H1 (cell line): ENCODE results near the gene CCDC88C. TPM values are rescaled to one million over a fixed set of nuclear protein-coding genes. Genes with fewer than 3 reads are reported as not detected.
A peak's percentile ranks its signal among the peaks of the same experiment; 100 is the strongest.

ENCODE experiments used
- CTCF ChIA-PET: fragments of 300-600 bp; sonication (Branson Sonifier 250); formaldehyde crosslinking; loops from one replicate; lab custom pipeline; 2021; ENCODE audit not compliant: partially characterized antibody; lab: Charles Lee
- POLR2A ChIA-PET: fragments of 300-600 bp; sonication (Branson Sonifier 250); formaldehyde crosslinking; loops from one replicate; lab custom pipeline; 2021; ENCODE audit warnings: inconsistent platforms; ENCODE audit not compliant: partially characterized antibody; lab: Charles Lee
- DNase-seq, 2 experiments: peaks; one replicate each; pipeline versions ENCODE4 v3.0.0 to v3.0.0-alpha.2; 2010 to 2022; ENCODE audit warnings: low spot score in 2 of 2, low read depth in 1 of 2, mixed read lengths in 1 of 2
- FAIRE-seq: peaks from 2 replicates; lab custom pipeline; 2011; peaks lifted over from hg19 to GRCh38; lab: Jason Lieb, UNC
- H2AFZ ChIP-seq: 2 replicates; pipeline ENCODE4 v1.8.1; 2012; ENCODE audit warnings: low read length, inconsistent platforms
- H2AK5ac ChIP-seq: 2 replicates; pipeline ENCODE4 v1.6.1; 2013; ENCODE audit warnings: low read depth, low read length
- H2BK120ac ChIP-seq: replicated peaks from 2 replicates; pipeline ENCODE3; 2013; ENCODE audit warnings: low read depth, low read length, inconsistent platforms
- H2BK12ac ChIP-seq: 2 replicates; pipeline ENCODE4 v1.6.1; 2013; ENCODE audit warnings: low read depth, low read length
- H2BK15ac ChIP-seq: 2 replicates; pipeline ENCODE4 v1.6.1; 2013; ENCODE audit warnings: low read length
- H2BK20ac ChIP-seq: 2 replicates; pipeline ENCODE4 v1.6.1; 2013; ENCODE audit warnings: low read length
- H2BK5ac ChIP-seq: 2 replicates; pipeline ENCODE4 v1.6.1; 2013; ENCODE audit warnings: low read depth, low read length
- H3K14ac ChIP-seq: 2 replicates; pipeline ENCODE4 v1.6.1; 2013; ENCODE audit warnings: inconsistent platforms; ENCODE audit not compliant: insufficient read length
- H3K18ac ChIP-seq: 2 replicates; pipeline ENCODE4 v1.6.1; 2013; ENCODE audit warnings: low read length; ENCODE audit errors: extremely low read depth
- H3K23ac ChIP-seq: 2 replicates; pipeline ENCODE4 v1.6.1; 2013; ENCODE audit warnings: inconsistent platforms; ENCODE audit not compliant: insufficient read length
- H3K23me2 ChIP-seq: 2 replicates; pipeline ENCODE4 v1.6.1; 2013; ENCODE audit warnings: low read depth, low read length
- H3K27ac ChIP-seq: 2 replicates; pipeline ENCODE4 v1.6.1; 2011; ENCODE audit warnings: low read depth, low read length, inconsistent platforms
- H3K27me3 ChIP-seq, 4 experiments: replicated peaks in 1 of 4; 1 replicate in 1 of 4; 2 replicates in 3 of 4; pipeline versions ENCODE4 v1.6.1 to v1.8.1; 2011 to 2013; ENCODE audit warnings: low read length in 3 of 4, mild to moderate bottlenecking in 3 of 4, inconsistent platforms in 2 of 4, mixed read lengths in 2 of 4, moderate library complexity in 1 of 4; ENCODE audit not compliant: control insufficient read depth in 3 of 4, insufficient read depth in 3 of 4; ENCODE audit errors: extremely low read depth in 1 of 4
- H3K36me3 ChIP-seq, 4 experiments: 2 replicates each; pipeline versions ENCODE4 v1.6.1 to v1.8.1; 2011 to 2013; ENCODE audit warnings: mild to moderate bottlenecking in 4 of 4, low read length in 3 of 4, moderate library complexity in 2 of 4, control low read depth in 1 of 4, inconsistent platforms in 1 of 4; ENCODE audit not compliant: insufficient read depth in 4 of 4, control insufficient read depth in 2 of 4
- H3K4ac ChIP-seq: replicated peaks from 2 replicates; pipeline ENCODE3; 2013; ENCODE audit warnings: low read length, low read depth, mixed read lengths, inconsistent platforms; ENCODE audit not compliant: insufficient read length
- H3K4me1 ChIP-seq, 4 experiments: replicated peaks in 1 of 4; 1 replicate in 1 of 4; 2 replicates in 3 of 4; pipeline versions ENCODE4 v1.6.1 to v1.8.1; 2011 to 2013; ENCODE audit warnings: low read length in 3 of 4, inconsistent platforms in 2 of 4, mixed read lengths in 1 of 4; ENCODE audit not compliant: insufficient read depth in 4 of 4, control insufficient read depth in 3 of 4
- H3K4me2 ChIP-seq, 2 experiments: 2 replicates each; pipeline versions ENCODE4 v1.6.1 to v1.8.1; 2011 to 2013; ENCODE audit warnings: low read depth in 2 of 2, low read length in 2 of 2, control low read depth in 1 of 2, inconsistent platforms in 1 of 2, mild to moderate bottlenecking in 1 of 2; ENCODE audit not compliant: insufficient read depth in 1 of 2
- H3K4me3 ChIP-seq, 4 experiments: fragments of 200-600, 300-600 bp in 1 of 4; sonication (generic), shearing (Covaris generic), sonication (Bioruptor Twin) in 1 of 4; 2 replicates each; pipeline versions ENCODE4 v1.5.1 to v1.8.1; 2011 to 2016; ENCODE audit warnings: low read length in 4 of 4, low read depth in 3 of 4, control low read depth in 2 of 4, inconsistent platforms in 2 of 4, mild to moderate bottlenecking in 2 of 4, mixed read lengths in 1 of 4, moderate library complexity in 1 of 4; ENCODE audit not compliant: insufficient read depth in 2 of 4; ENCODE audit errors: extremely low read depth in 1 of 4
- H3K56ac ChIP-seq: replicated peaks from 2 replicates; pipeline ENCODE3; 2013; ENCODE audit warnings: low read depth, mild to moderate bottlenecking, mixed read lengths, low read length, inconsistent platforms; ENCODE audit not compliant: insufficient read length
- H3K79me1 ChIP-seq: 2 replicates; pipeline ENCODE4 v1.6.1; 2013; ENCODE audit warnings: low read depth, low read length, control low read depth
- H3K79me2 ChIP-seq, 2 experiments: 2 replicates each; pipeline versions ENCODE4 v1.6.1 to v1.8.1; 2012 to 2013; ENCODE audit warnings: low read length in 2 of 2, mild to moderate bottlenecking in 2 of 2, inconsistent platforms in 1 of 2; ENCODE audit not compliant: insufficient read depth in 2 of 2, control insufficient read depth in 1 of 2
- H3K9ac ChIP-seq, 4 experiments: replicated peaks in 1 of 4; 1 replicate in 1 of 4; 2 replicates in 3 of 4; pipeline versions ENCODE4 v1.6.1 to v1.8.1; 2011 to 2013; ENCODE audit warnings: low read depth in 3 of 4, low read length in 3 of 4, control low read depth in 2 of 4, mild to moderate bottlenecking in 2 of 4, moderate library complexity in 2 of 4, inconsistent platforms in 1 of 4; ENCODE audit errors: extremely low read depth in 1 of 4
- H3K9me3 ChIP-seq, 2 experiments: 2 replicates each; pipeline versions ENCODE4 v1.6.1 to v1.8.1; 2012 to 2013; ENCODE audit warnings: mild to moderate bottlenecking in 2 of 2, moderate library complexity in 2 of 2, control low read depth in 1 of 2, inconsistent platforms in 1 of 2, low read depth in 1 of 2, low read length in 1 of 2, mixed read lengths in 1 of 2; ENCODE audit not compliant: insufficient read depth in 2 of 2
- H4K20me1 ChIP-seq, 2 experiments: replicated peaks in 1 of 2; 2 replicates each; pipeline versions ENCODE3 to v1.8.1; 2011 to 2013; ENCODE audit warnings: inconsistent platforms in 2 of 2, low read length in 2 of 2, mild to moderate bottlenecking in 1 of 2; ENCODE audit not compliant: insufficient read depth in 2 of 2, control insufficient read depth in 1 of 2
- H4K5ac ChIP-seq: 2 replicates; pipeline ENCODE4 v1.6.1; 2013; ENCODE audit warnings: low read length, low read depth, mixed read lengths, inconsistent platforms; ENCODE audit not compliant: insufficient read length
- H4K8ac ChIP-seq: 2 replicates; pipeline ENCODE4 v1.8.0; 2013; ENCODE audit warnings: mild to moderate bottlenecking, moderate library complexity, low read length, inconsistent platforms; ENCODE audit not compliant: insufficient read depth; ENCODE audit errors: extremely low read depth
- H4K91ac ChIP-seq: replicated peaks from 2 replicates; pipeline ENCODE3; 2013; ENCODE audit warnings: low read length, mixed read lengths, inconsistent platforms; ENCODE audit not compliant: insufficient read length
- BACH1 ChIP-seq: IDR thresholded peaks from 2 replicates; pipeline ENCODE4 v1.6.1; 2012; ENCODE audit warnings: low read length, improper control_type of control experiment
- BRCA1 ChIP-seq: IDR thresholded peaks from 2 replicates; pipeline ENCODE4 v1.6.1; 2012; ENCODE audit warnings: low read depth, low read length, improper control_type of control experiment
- E2F6 ChIP-seq: IDR thresholded peaks from 2 replicates; pipeline ENCODE4 v1.6.1; 2012; ENCODE audit warnings: inconsistent platforms
- EGR1 ChIP-seq: IDR thresholded peaks from 2 replicates; pipeline ENCODE4 v1.6.1; 2011; ENCODE audit warnings: low read depth, low read length, borderline replicate concordance
- FOSL1 ChIP-seq: IDR thresholded peaks from 2 replicates; pipeline ENCODE4 v1.6.1; 2011; ENCODE audit warnings: mild to moderate bottlenecking, low read depth, low read length, moderate library complexity; ENCODE audit not compliant: insufficient read depth
- JUN ChIP-seq: IDR thresholded peaks from 2 replicates; pipeline ENCODE4 v1.6.1; 2011; ENCODE audit warnings: low read depth, mild to moderate bottlenecking, improper control_type of control experiment, low read length
- KDM1A ChIP-seq: fragments of 200-600, 300-600 bp; sonication (generic); IDR thresholded peaks from 2 replicates; pipeline ENCODE4 v1.7.1; 2016; ENCODE audit warnings: mild to moderate bottlenecking, low read length, borderline replicate concordance
- PHF8 ChIP-seq: fragments of 200-600 bp; sonication (generic); conservative IDR thresholded peaks from 2 replicates; pipeline ENCODE4 v1.7.1; 2012; ENCODE audit warnings: low read depth, mild to moderate bottlenecking, inconsistent platforms, low read length, moderate library complexity
- POLR2AphosphoS5 ChIP-seq: IDR thresholded peaks from 2 replicates; pipeline ENCODE4 v1.6.1; 2011; ENCODE audit warnings: low read depth, low read length
- RBBP5 ChIP-seq: IDR thresholded peaks from 2 replicates; pipeline ENCODE4 v1.7.1; 2012; ENCODE audit warnings: low read depth, mild to moderate bottlenecking, inconsistent platforms, low read length, moderate library complexity, borderline replicate concordance
- SIRT6 ChIP-seq: IDR thresholded peaks from one replicate; pipeline ENCODE4 v1.7.1; 2012; ENCODE audit warnings: low read length, inconsistent platforms
- SP1 ChIP-seq: IDR thresholded peaks from 2 replicates; pipeline ENCODE4 v1.6.1; 2011; ENCODE audit warnings: low read depth, low read length
- TAF7 ChIP-seq: optimal IDR thresholded peaks from 2 replicates; pipeline ENCODE3; 2011; ENCODE audit warnings: low read depth, mild to moderate bottlenecking, inconsistent platforms, low read length, moderate library complexity, borderline replicate concordance
- TBP ChIP-seq: IDR thresholded peaks from 2 replicates; pipeline ENCODE4 v1.6.1; 2011; ENCODE audit warnings: low read depth, low read length, improper control_type of control experiment
- ZNF274 ChIP-seq: IDR thresholded peaks from 2 replicates; pipeline ENCODE4 v1.7.0; 2012; ENCODE audit warnings: low read length, borderline replicate concordance; ENCODE audit errors: extremely low read depth
- WGBS, 2 experiments: shearing (Covaris generic) in 1 of 2; methylation state at CpG; one replicate each; pipeline versions ENCODE4 v1.1.6 to v1.1.7; 2013 to 2015; ENCODE audit warnings: low lambda C conversion rate in 2 of 2, mixed read lengths in 2 of 2, inconsistent platforms in 1 of 2, low coverage in 1 of 2, missing lambda C conversion rate in 1 of 2; ENCODE audit not compliant: insufficient replicate concordance in 2 of 2, insufficient coverage in 1 of 2, insufficient read length in 1 of 2; ENCODE audit errors: extremely low coverage in 1 of 2, missing lambda C conversion rate in 1 of 2; 5-methylcytosine and 5-hydroxymethylcytosine counted together
- polyA plus RNA-seq, 7 experiments: library from polyadenylated mRNA; depleted of rRNA in 3 of 7; stranded (reverse) in 5 of 7; unstranded in 2 of 7; fragments of >200 nt in 5 of 7; fragments of 200-250 nt in 2 of 7; gene quantifications; 1 replicate in 5 of 7; 2 replicates in 1 of 7; 4 replicates in 1 of 7; pipeline versions ENCODE4 v1.2.1 to v1.2.3, GENCODE V29; 2011 to 2013; ENCODE audit warnings: missing spikeins in 2 of 7, mixed read lengths in 2 of 7
- total RNA-seq: library from RNA; stranded (reverse); fragmentation: NEBNext Ultra II Directional; extraction: Animal tissue kit (Norgen Biotek cat#: 25700); gene quantifications from 2 replicates; pipeline ENCODE4 v1.2.1, GENCODE V29; 2021

CCDC88C gene
- total and polyA plus RNA-seq, 2 of the 8 experiments (the other 6 are each of a cell fraction or from before 2014, with no cell fraction given), result 10.3 to 57.7 TPM

DNA sequence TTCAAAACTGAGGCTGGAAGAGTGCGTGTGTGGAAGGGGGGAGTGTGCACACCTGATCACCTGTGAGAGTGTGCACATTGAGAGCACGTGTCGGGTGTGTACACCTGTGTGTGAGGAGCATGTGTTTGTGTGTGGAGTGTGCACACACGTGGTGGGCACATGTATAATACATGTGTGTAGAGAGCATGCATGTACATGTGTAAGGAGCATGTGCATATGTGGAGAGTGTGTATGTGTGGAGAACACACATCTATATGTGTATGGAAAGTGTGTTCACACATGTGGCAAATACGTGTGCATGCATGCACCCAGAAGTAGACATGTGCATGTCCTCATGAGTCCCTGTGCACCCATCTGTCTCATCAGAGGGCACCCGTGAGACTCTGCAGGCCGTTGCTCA is 110.0 kb downstream of the CCDC88C start:
- no peak overlapping the region for H2BK20ac ChIP-seq
- no peak overlapping the region for H3K4me2 ChIP-seq
- H3K9me3 ChIP-seq, result no peaks in the 10 kb centered on the region
- no peaks in the 10 kb centered on the region for H3K27me3 ChIP-seq
- H3K14ac ChIP-seq, result no peak overlapping the region
- no peak overlapping the region for H3K4ac ChIP-seq
- WGBS, 2 experiments, result 87% methylated on average over 7 of the region's 7 CpGs; no CpG with 5 or more reads in 1 of the 2 experiments
- no peak overlapping the region for H2AFZ ChIP-seq
- POLR2A ChIA-PET, result no interaction called here
- H3K23ac ChIP-seq, result no peak overlapping the region
- peaks cover 0 to 5% of the 10 kb centered on the region in 2 experiments for H4K20me1 ChIP-seq
- no peak overlapping the region for H3K4me3 ChIP-seq
- 0 out of 2 replicates have a peak overlapping the region, but pooled peaks have one; percentile 18 for H2BK12ac ChIP-seq
- H3K18ac ChIP-seq, result no peak overlapping the region
- FAIRE-seq, result no peak
- H4K5ac ChIP-seq, result no peak overlapping the region
- CTCF ChIA-PET, result interaction anchor here (1.2 to 8.2 kb wide), 3 partner anchors 16 to 44 kb away, joined by 3 to 51 read pairs (median 6); no protein-coding TSS in a partner anchor
- peaks cover 7 to 29% (median 23%) of the 10 kb centered on the region in 4 experiments; a peak in 6 of 7 replicates for H3K4me1 ChIP-seq
- H2AK5ac ChIP-seq, result no peak overlapping the region
- peak overlapping the region; percentile 3; the same call in 1 of the 2 replicates for H2BK5ac ChIP-seq
- H3K79me1 ChIP-seq, result no peaks in the 10 kb centered on the region
- H4K8ac ChIP-seq, result no peak overlapping the region
- DNase-seq, result no peak
- no peak overlapping the region for H2BK120ac ChIP-seq
- H3K36me3 ChIP-seq, result peaks cover 10 to 36% (median 24%) of the 10 kb centered on the region in 4 experiments
- no peaks in the 10 kb centered on the region for H3K79me2 ChIP-seq
- H3K56ac ChIP-seq, result no peak overlapping the region
- H2BK15ac ChIP-seq, result no peak overlapping the region
- peaks cover 2% of the 10 kb centered on the region for H3K23me2 ChIP-seq
- no peak overlapping the region for H3K9ac ChIP-seq
- no peak overlapping the region for H4K91ac ChIP-seq
- no peak overlapping the region for H3K27ac ChIP-seq
- no peak for TF ChIP-seq EGR1
- no peak for TF ChIP-seq BRCA1
- no peak for TF ChIP-seq KDM1A
- no peak for TF ChIP-seq TAF7
- TF ChIP-seq ZNF274, result no peak
- no peak for TF ChIP-seq POLR2AphosphoS5
- no peak for TF ChIP-seq RBBP5
- TF ChIP-seq BACH1, result no peak
- TF ChIP-seq FOSL1, result no peak
- no peak for TF ChIP-seq JUN
- no peak for TF ChIP-seq PHF8
- no peak for TF ChIP-seq SP1
- TF ChIP-seq TBP, result no peak
- no peak for TF ChIP-seq E2F6
- no peak for TF ChIP-seq SIRT6
